Psoas muscle (tissue), 8 donors: ENCODE data around the gene COX20. TPM values are rescaled to one million over a fixed set of nuclear protein-coding genes. Genes with fewer than 3 reads are reported as not detected.

ENCODE experiments used
- ATAC-seq, 4 donors: fragments of 200-7000 bp; cut with Tn5 transposase; one replicate each; pipeline ENCODE4 v1.9.1; 2020; ENCODE audit warnings: moderate library complexity in 3 of 4, mild to moderate bottlenecking in 2 of 4
- DNase-seq, 2 donors: peaks; one replicate each; pipeline ENCODE4 v3.0.0-alpha.2; 2020
- H3K27ac ChIP-seq: fragments of 200-600 bp; one replicate; pipeline ENCODE4 v1.8.0; 2022
- H3K27me3 ChIP-seq, 3 donors: fragments of 200-600 bp in 1 of 3; one replicate each; pipeline versions ENCODE4 v1.6.1 to v1.8.0; 2013 to 2022; ENCODE audit warnings: low read length in 2 of 3, mild to moderate bottlenecking in 2 of 3, moderate library complexity in 1 of 3; ENCODE audit not compliant: insufficient read depth in 3 of 3
- H3K36me3 ChIP-seq, 2 donors: fragments of 200-600 bp in 1 of 2; one replicate each; pipeline versions ENCODE4 v1.6.1 to v1.8.0; 2013 to 2022; ENCODE audit warnings: low read depth in 1 of 2, mild to moderate bottlenecking in 1 of 2, moderate library complexity in 1 of 2; ENCODE audit not compliant: insufficient read depth in 1 of 2
- H3K4me1 ChIP-seq: fragments of 200-600 bp; one replicate; pipeline ENCODE4 v1.8.0; 2022
- H3K4me3 ChIP-seq: fragments of 200-600 bp; one replicate; pipeline ENCODE4 v1.8.0; 2022; ENCODE audit warnings: mild to moderate bottlenecking
- H3K9me3 ChIP-seq: fragments of 200-600 bp; one replicate; pipeline ENCODE4 v1.8.0; 2022
- CTCF ChIP-seq: fragments of 200-600 bp; IDR thresholded peaks from one replicate; pipeline ENCODE4 v1.8.0; 2022; ENCODE audit warnings: antibody characterized with exemption
- WGBS, 3 donors: extraction: QIAGEN DNeasy Blood & Tissue Kit; methylation state at CpG; one replicate each; pipeline versions ENCODE4 v1.1.6 to v1.1.7; 2013; 5-methylcytosine and 5-hydroxymethylcytosine counted together
- intact Hi-C, 2 donors: fragments of 100-400 bp; cut with DNase I; formaldehyde crosslinking; loops; one replicate each; pipeline versions ENCODE4 v1.11.0 to v1.14.2; 2022
- polyA plus RNA-seq, 3 donors: library from polyadenylated mRNA; stranded (reverse); fragments of 200-250 nt; gene quantifications; one replicate each; pipeline ENCODE4 v1.2.3, GENCODE V29; 2013
- total RNA-seq, 4 donors: library from RNA; stranded (reverse); fragmentation: NEBNext Ultra II Directional in 2 of 4; extraction: Animal tissue kit (Norgen Biotek cat#: 25700) in 2 of 4; gene quantifications; one replicate each; pipeline versions ENCODE4 v1.2.1 to v1.2.4, GENCODE V29; 2021 to 2023
- donor health status: healthy with polysubstance abuse.
- donor health status: DM: no; HTN: no; CAD: no; lungs with moderate emphysema.
- donor health status: Bipolar disorder and iron deficiency.
- donor health status: healthy.
- donor health status: DM: yes; HTN: yes; CAD: no.
- donor health status: DM: no; HTN: no; CAD: no.
- donor health status: DM: no; HTN: no; CAD: no.
- donor health status: DM: yes; HTN: yes; CAD: no.

COX20 gene
- total and polyA plus RNA-seq, 7 donors = 22.6 to 76.8 (median 35.8) TPM

- Histone ChIP-seq H3K9me3 (no peaks in the 10 kb centered on the region), H3K4me1 (peaks cover 35% of the 10 kb centered on the region), H3K27me3 (no peaks in the 10 kb centered on the region), H3K36me3 (peaks cover 10 to 100% of the 10 kb centered on the region in 2 donors), H3K27ac (peak overlapping the region; percentile 1), H3K4me3 (no peak overlapping the region)
- no peak for ATAC-seq
- no peak for TF ChIP-seq CTCF
- WGBS, 3 donors = 83 to 87% (median 85%) methylated on average over 4 of the region's 4 CpGs
- no peak for DNase-seq
- intact Hi-C loops = no loop called here
Observed at GRCh38 chr1:244851546-244852231, 16.2 kb downstream of the COX20 start.

GRCh38 chr1:244852694-244853093 is 17.2 kb downstream of the COX20 start:
- Histone ChIP-seq H3K9me3 (no peaks in the 10 kb centered on the region), H3K27ac (peak overlapping the region; percentile 3), H3K27me3 (no peaks in the 10 kb centered on the region), H3K4me3 (no peak overlapping the region), H3K4me1 (peaks cover 40% of the 10 kb centered on the region), H3K36me3 (peaks cover 12 to 100% of the 10 kb centered on the region in 2 donors)
- 93 to 95% (median 94%) methylated on average over 1 of the region's 1 CpG for WGBS, 3 donors
- TF ChIP-seq CTCF = no peak
- intact Hi-C loops = no loop called here
- no peak for ATAC-seq
- no peak for DNase-seq

GRCh38 chr1:244854166-244854565 is 18.7 kb downstream of the COX20 start:
- Histone ChIP-seq H3K4me3 (no peak overlapping the region), H3K27me3 (no peaks in the 10 kb centered on the region), H3K36me3 (peaks cover 16 to 100% of the 10 kb centered on the region in 2 donors), H3K9me3 (no peaks in the 10 kb centered on the region), H3K27ac (no peak overlapping the region), H3K4me1 (peaks cover 54% of the 10 kb centered on the region)
- TF ChIP-seq CTCF = no peak
- intact Hi-C loops = no loop called here
- no peak for ATAC-seq
- no peak for DNase-seq
- 67 to 74% (median 73%) methylated on average over 5 of the region's 5 CpGs for WGBS, 3 donors

- Histone ChIP-seq H3K4me1 (peaks cover 63% of the 10 kb centered on the region), H3K27me3 (no peaks in the 10 kb centered on the region), H3K27ac (no peak overlapping the region), H3K9me3 (no peaks in the 10 kb centered on the region), H3K36me3 (peaks cover 19 to 100% of the 10 kb centered on the region in 2 donors), H3K4me3 (no peak overlapping the region)
- intact Hi-C loops = no loop called here
- no peak for TF ChIP-seq CTCF
- ATAC-seq (no peak), DNase-seq (no peak)
- WGBS, 3 donors = 60 to 79% (median 65%) methylated on average over 7 of the region's 7 CpGs
Observed at GRCh38 chr1:244854865-244855578, 19.6 kb downstream of the COX20 start.
